Upper lobe of left lung (tissue), 4 donors: ENCODE data around the gene GUCA1C.

ENCODE experiments used
- CTCF ChIP-seq, 6 experiments: fragments of 450-650 bp in 4 of 6; fragments of 200-600 bp in 2 of 6; sonication (generic) in 2 of 6; IDR thresholded peaks; one replicate each; pipeline ENCODE4 v1.5.1; 2016 to 2019; ENCODE audit warnings: antibody characterized with exemption in 6 of 6
- POLR2AphosphoS5 ChIP-seq, 2 donors: sonication (generic); formaldehyde crosslinking; IDR thresholded peaks; one replicate each; pipeline ENCODE4 v1.5.1; 2017; ENCODE audit warnings: antibody characterized with exemption in 2 of 2

DNA sequence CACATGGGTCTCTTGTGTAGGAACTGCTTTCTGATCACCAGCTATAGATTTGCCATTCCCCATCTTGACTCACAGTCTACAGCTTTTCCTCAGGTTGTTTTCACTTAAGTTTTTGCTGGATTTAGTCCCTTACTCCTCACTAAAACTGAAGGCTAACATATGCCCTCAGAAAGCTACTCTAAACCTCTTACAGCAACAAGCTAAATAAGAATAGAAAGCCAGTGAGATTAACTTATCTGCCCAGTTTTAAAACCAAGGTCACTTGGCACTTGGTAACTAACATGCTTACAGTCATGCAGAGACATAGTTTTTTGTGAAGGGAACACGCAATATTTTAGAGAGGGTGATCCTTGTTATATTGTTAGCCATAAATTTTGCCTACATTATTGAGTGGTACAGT is at the start of gene GUCA1C:
- no peak for TF ChIP-seq CTCF (IDR thresholded peaks at IDR 0.05)
- TF ChIP-seq POLR2AphosphoS5 (IDR thresholded peaks at IDR 0.05): no peak
